ENCODE measurements around the gene NRXN3.

NRXN3 gene

GRCh38 chr14:78307671-78308070, 137.5 kb downstream of the NRXN3 start:
- no peak for TF ChIP-seq CTCF (IDR thresholded peaks at IDR 0.05; ENCODE audit: insufficient read depth, low read depth, low read length, missing control alignments)
- no peak for DNase-seq (ENCODE audit: low read depth)
- no peak overlapping the region for H3K4me3 ChIP-seq (ENCODE audit: low read depth, low read length)

GRCh38 chr14:78308079-78308478, 137.9 kb downstream of the NRXN3 start:
- no peak overlapping the region for H3K4me3 ChIP-seq (ENCODE audit: low read depth, low read length)
- no peak for DNase-seq (ENCODE audit: low read depth)
- TF ChIP-seq CTCF (IDR thresholded peaks at IDR 0.05; ENCODE audit: insufficient read depth, low read depth, low read length, missing control alignments) = no peak

GRCh38 chr14:78310272-78310671, 140.1 kb downstream of the NRXN3 start:
- H3K4me3 ChIP-seq (ENCODE audit: low read depth, low read length) = no peak overlapping the region
- TF ChIP-seq CTCF (IDR thresholded peaks at IDR 0.05; ENCODE audit: insufficient read depth, low read depth, low read length, missing control alignments) = no peak
- DNase-seq (ENCODE audit: low read depth) = no peak

GRCh38 chr14:78313499-78313898, 143.3 kb downstream of the NRXN3 start:
- DNase-seq (ENCODE audit: low read depth) = no peak
- H3K4me3 ChIP-seq (ENCODE audit: low read depth, low read length) = no peak overlapping the region
- no peak for TF ChIP-seq CTCF (IDR thresholded peaks at IDR 0.05; ENCODE audit: insufficient read depth, low read depth, low read length, missing control alignments)

- no peak for DNase-seq (ENCODE audit: low read depth)
- TF ChIP-seq CTCF (IDR thresholded peaks at IDR 0.05; ENCODE audit: insufficient read depth, low read depth, low read length, missing control alignments) = no peak
- H3K4me3 ChIP-seq (ENCODE audit: low read depth, low read length) = no peak overlapping the region
Measured at GRCh38 chr14:78314484-78314883, 144.3 kb downstream of the NRXN3 start.

GRCh38 chr14:78316052-78316451, 145.9 kb downstream of the NRXN3 start:
- no peak overlapping the region for H3K4me3 ChIP-seq (ENCODE audit: low read depth, low read length)
- TF ChIP-seq CTCF (IDR thresholded peaks at IDR 0.05; ENCODE audit: insufficient read depth, low read depth, low read length, missing control alignments) = no peak
- no peak for DNase-seq (ENCODE audit: low read depth)

GRCh38 chr14:78316786-78317185, 146.6 kb downstream of the NRXN3 start:
- no peak for TF ChIP-seq CTCF (IDR thresholded peaks at IDR 0.05; ENCODE audit: insufficient read depth, low read depth, low read length, missing control alignments)
- no peak overlapping the region for H3K4me3 ChIP-seq (ENCODE audit: low read depth, low read length)
- no peak for DNase-seq (ENCODE audit: low read depth)
